GM12801 (cell line): Measurements from ENCODE around the gene SDHAF1.

Experiments
- TF ChIP-seq, protein P1 (sequence below): IDR thresholded peaks from one replicate; pipeline ENCODE4 v1.5.1; 2011; ENCODE audit warnings: control low read depth; ENCODE audit not compliant: insufficient read length; ENCODE audit errors: extremely low read depth

The SDHAF1 gene

GRCh38 chr19:36014012-36014924, 19.3 kb downstream of the SDHAF1 start, which contains the start of gene ALKBH6:
Gene ALKBH6, minus strand, starts transcription at chr19:36014213. Its CDS starts 816 bp downstream, at chr19:36013397.
- TF ChIP-seq, protein P1, sequence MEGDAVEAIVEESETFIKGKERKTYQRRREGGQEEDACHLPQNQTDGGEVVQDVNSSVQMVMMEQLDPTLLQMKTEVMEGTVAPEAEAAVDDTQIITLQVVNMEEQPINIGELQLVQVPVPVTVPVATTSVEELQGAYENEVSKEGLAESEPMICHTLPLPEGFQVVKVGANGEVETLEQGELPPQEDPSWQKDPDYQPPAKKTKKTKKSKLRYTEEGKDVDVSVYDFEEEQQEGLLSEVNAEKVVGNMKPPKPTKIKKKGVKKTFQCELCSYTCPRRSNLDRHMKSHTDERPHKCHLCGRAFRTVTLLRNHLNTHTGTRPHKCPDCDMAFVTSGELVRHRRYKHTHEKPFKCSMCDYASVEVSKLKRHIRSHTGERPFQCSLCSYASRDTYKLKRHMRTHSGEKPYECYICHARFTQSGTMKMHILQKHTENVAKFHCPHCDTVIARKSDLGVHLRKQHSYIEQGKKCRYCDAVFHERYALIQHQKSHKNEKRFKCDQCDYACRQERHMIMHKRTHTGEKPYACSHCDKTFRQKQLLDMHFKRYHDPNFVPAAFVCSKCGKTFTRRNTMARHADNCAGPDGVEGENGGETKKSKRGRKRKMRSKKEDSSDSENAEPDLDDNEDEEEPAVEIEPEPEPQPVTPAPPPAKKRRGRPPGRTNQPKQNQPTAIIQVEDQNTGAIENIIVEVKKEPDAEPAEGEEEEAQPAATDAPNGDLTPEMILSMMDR, result no peak

GRCh38 chr19:36019061-36019670, 24.2 kb downstream of the SDHAF1 start:
- TF ChIP-seq, protein P1, result no peak

DNA sequence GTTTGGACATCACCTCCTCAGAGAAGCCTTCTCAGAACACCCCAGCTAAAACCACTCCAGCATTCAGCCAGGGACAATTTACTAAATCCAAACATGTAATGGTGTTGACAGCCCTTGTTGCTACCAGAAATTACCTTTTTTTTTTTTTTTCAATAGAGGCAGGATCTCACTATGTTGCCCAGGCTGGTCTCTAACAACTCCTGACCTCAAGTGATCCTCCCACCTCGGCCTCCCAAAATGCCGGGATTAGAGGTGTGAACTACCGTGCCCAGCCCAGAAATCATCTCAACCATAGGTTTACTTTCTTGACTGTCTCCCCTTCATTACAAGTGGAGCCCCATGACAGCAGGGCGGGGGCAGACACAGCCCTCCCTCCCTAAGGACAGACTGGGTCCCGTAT, 28.4 kb downstream of the SDHAF1 start:
- TF ChIP-seq, protein P1, result no peak

- TF ChIP-seq, protein P1, result no peak
These were observed 30.6 kb downstream of the SDHAF1 start for GRCh38 chr19:36025541-36025940.

DNA sequence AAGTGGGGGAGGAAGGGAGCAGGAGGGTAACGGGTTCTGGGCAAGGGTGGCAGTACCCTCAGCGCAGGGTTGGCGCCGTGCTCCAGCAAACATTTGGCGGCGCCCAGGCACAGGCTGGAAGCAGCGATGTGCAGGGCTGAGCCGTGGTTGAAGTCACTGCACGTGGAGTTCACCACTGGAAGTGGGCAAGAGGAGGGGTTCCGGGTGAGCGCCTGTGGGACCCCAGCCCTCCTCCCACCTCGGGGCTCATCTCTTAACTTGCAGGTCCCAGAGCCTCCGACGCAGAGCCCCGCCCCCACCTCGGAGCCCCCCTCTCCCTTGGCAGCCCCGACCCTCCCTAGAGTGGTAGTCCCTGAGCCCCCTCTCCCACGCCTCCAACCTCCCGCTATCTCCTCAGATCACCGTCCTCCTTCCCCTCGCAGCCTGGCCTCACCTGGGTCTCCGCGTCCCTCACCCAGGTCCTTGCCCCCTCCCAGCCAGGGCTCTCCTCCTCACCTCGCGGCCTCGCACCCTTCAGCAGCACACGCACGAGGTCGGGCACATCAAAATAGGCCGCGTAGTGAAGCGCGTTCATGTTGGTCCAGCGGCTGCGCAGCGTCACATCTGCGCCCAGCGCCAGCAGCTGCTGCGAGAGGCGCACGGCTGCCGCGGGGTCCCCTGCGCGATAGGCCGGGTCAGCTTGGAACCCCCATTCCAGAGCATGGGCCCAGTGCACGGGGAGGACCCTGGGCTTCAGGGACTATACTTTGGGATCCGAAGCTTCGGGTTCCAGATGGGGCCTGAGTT, 31.3 kb downstream of the SDHAF1 start:
- TF ChIP-seq, protein P1, result no peak

- TF ChIP-seq, protein P1, result no peak
These were observed 32.7 kb downstream of the SDHAF1 start for GRCh38 chr19:36027696-36028095.
